ENCODE results near the gene GON4L.
"Not testable (repeated sequence)": the region's sequence is repeated elsewhere in the genome, so short reads cannot be mapped to it uniquely, and the experiment has no call there.

Gene GON4L

GRCh38 chr1:155872527-155872926 lies 15.5 kb upstream of the GON4L start:
- DNase-seq, result peak in 44 of 51 donors; percentile 5 to 91 (median 68)

DNA sequence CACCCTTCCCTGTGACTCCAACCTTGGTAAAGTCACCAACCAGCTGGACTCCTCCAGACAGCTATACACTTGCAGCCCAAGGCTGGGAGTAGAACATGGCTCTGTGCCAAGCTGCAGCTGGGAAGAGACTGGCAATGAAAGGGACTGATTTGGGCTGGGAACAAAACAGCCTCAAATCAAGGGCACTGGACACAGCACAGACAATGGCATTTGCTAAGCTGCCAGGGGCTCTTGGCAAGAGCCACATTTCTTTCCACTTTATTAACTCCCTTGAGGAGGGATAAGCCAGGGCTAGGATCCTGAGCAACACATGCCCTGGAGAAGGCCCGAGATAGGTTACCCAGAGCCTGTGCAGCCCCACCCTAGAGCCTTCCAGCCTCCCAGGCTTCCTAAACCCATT lies 14.4 kb upstream of the GON4L start:
- DNase-seq, result peak; percentile 16 to 96 (median 85)

- no peak for DNase-seq
Observed at GRCh38 chr1:155867766-155868165, 10.8 kb upstream of the GON4L start.

GRCh38 chr1:155864393-155864792 lies 7.4 kb upstream of the GON4L start:
- DNase-seq, result no peak

DNA sequence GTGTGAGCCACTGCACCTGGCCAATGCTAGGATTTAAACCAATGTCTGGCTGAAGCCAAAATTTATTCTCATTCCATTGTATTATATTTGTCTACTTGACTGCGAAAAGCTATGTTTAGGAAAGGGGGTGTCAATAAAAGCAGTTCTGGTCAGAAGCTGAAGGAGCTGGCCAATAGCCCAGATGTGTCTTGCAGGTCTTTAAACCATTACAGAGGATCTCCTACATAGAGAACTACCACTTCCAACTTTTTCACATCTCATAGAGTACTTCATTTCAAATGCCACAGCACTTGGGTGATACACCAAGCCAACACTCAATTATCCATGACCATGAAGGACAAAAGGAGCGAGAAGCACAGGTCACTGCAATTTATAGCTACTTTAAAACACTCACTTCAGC lies 4.9 kb upstream of the GON4L start:
- DNase-seq, result no peak

DNA sequence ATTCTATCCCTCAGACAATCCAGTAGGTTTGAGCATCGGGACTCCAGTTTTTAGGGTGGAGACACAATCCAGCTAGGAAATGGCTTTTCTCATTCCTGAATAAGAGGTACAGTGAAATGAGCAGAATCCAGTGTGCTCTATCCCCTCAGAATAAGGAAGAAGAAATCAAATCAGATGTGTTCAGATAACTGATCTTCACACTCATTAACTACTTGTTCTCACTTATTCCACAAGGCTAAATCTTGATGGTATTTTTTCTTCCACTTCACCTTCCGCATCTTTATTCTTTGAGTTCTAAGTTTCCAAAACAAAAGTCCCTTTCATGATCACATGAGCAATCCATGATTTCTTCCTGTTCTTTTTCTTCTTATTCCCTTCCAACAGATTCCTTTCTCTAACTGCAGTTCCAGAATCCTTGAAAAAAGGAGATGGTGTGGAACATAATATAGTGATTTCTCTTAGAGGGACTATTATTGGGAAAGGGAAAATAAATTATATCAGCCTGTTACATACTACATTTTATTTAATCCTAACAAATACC lies 4.0 kb upstream of the GON4L start:
- peak in 1 of 51 donors; percentile 78 for DNase-seq

- DNase-seq, result peak; percentile 72 to 97 (median 92)
Observed at GRCh38 chr1:155859881-155860871, 3.2 kb upstream of the GON4L start.

DNA sequence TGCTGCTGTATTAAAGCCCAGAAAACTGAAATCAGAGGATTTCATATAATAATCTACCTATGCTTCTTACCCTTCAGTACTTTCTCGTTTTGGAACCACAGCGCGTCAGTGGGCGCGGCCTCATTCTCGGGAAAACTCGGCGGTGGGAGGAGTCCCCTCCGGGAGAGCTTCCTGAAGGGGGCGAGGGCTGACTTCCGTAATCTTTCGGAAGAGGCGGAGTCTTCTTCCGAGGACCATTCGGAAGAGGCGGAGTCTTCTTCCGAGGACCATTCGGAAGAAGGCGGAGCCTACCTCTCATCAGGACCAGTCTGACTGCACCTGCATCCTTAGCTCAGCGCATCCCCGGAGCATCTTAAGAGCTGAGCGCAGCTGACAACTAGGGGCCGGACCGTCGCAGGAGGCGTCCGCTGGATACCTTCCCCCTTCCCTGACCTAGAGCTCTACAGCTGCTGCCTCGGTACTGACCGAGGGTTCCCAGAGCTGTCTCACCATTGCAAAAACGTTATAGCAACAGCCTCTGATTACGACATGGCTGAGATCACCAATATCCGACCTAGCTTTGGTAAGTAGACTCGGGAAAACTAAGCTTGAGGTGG lies 2.3 kb upstream of the GON4L start, which contains the start of gene SYT11:
Gene SYT11 (plus strand): TSS at position 334 of the 596 bp plus-strand sequence. CDS start 195 bp downstream, at position 529.
- DNase-seq, result peak; percentile 38 to 97 (median 91)

GRCh38 chr1:155858800-155859233 lies 1.8 kb upstream of the GON4L start:
- no peak for DNase-seq

GRCh38 chr1:155856257-155856974 lies 598 bp downstream of the GON4L start:
- DNase-seq, result no peak

GRCh38 chr1:155850345-155850744 lies 6.7 kb downstream of the GON4L start:
- no peak for DNase-seq

DNA sequence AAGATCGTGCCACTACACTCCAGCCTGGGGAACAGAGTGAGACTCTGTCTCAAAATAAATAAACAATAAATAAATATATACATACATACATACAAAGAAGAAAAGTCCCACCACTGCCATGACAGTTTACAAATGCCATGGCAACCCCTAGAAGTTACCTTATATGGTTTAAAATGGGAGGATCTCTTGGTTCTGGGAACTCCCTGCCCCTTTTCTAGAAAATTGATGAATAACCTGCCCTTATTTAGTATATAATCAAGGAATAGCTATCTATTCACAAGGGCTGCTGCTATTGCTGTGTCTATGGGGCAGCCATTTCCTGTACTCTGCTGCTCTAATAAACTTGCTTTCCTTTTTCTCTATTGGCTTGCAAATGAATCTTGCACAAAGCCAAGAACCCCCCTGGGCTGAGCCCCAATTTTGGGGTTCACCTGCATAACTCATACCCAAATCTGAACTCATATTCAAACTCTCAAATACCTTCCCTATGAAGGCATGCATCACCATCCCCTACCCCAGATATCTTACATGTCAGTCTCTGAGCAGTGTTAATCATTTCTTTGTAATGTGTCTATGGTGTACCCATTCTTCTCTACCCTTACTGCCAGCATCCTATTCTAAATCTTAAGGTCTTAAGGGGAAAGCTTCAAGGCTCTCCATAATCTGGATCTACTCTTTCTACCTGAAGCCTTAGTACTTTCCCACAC lies 9.0 kb downstream of the GON4L start:
- no peak for DNase-seq

- no peak for DNase-seq
Observed at GRCh38 chr1:155844860-155845421, 12.1 kb downstream of the GON4L start.

- DNase-seq, result no peak
Observed at GRCh38 chr1:155840386-155840785, 16.6 kb downstream of the GON4L start.

DNA sequence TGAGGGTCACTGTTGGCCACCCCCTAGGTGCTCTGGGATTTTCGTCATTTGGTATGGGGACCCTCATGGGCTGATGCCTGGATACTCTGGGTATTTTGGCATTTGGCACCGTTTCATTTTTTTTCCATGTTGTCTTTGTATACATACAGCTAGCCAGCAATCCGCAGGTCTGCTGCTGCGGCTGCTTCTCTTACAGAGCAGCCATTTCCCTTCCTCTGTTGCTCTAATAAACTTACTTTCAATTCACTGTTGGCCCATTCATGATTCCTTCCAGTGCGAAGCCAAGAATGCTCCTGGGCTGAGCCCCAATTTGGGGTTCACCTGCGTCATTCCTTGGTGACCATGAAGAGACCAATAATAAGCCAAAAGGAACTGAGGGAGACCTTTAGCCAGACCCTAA lies 21.5 kb downstream of the GON4L start:
- DNase-seq, result no peak

DNA sequence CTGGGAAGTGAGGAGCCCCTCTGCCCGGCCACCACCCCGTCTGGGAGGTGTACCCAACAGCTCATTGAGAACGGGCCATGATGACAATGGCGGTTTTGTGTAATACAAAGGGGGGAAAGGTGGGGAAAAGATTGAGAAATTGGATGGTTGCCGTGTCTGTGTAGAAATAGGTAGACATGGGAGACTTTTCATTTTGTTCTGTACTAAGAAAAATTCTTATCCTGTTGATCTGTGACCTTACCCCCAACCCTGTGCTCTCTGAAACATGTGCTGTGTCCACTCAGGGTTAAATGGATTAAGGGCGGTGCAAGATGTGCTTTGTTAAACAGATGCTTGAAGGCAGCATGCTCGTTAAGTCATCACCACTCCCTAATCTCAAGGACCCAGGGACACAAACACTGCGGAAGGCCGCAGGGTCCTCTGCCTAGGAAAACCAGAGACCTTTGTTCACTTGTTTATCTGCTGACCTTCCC lies 22.1 kb downstream of the GON4L start:
- DNase-seq, result not testable (repeated sequence)

DNA sequence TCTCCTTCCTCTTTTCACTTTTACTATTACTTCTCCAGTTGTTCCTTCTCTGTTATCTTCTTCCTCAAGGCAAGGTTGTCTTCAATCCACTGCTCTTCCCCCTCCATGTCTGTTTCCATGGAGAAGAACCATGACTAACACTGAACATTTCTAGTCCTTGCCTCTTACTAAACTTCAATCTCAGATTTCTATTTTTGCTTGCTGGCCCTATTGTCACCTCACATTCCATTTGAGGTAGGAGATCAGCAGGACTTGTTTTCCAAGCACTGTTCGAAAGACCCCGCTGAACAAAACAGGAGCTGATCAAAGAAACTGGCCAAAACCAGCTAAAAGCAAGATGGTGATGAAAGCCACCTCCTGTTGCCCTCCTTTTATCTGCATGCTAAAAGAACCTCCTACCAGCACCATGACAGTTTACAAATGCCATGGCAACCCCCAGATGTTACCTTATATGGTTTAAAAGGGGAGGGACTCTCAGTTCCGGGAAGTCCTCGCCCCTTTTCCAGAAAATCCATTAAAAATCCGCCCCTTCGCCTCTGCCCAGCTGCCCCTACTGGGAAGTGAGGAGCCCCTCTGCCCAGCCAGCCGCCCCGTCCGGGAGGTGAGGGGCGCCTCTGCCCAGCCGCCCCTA lies 22.6 kb downstream of the GON4L start:
- DNase-seq, result peak in 2 of 51 donors; percentile 1 to 52

- DNase-seq, result no peak
Observed at GRCh38 chr1:155833665-155834295, 23.2 kb downstream of the GON4L start.

DNA sequence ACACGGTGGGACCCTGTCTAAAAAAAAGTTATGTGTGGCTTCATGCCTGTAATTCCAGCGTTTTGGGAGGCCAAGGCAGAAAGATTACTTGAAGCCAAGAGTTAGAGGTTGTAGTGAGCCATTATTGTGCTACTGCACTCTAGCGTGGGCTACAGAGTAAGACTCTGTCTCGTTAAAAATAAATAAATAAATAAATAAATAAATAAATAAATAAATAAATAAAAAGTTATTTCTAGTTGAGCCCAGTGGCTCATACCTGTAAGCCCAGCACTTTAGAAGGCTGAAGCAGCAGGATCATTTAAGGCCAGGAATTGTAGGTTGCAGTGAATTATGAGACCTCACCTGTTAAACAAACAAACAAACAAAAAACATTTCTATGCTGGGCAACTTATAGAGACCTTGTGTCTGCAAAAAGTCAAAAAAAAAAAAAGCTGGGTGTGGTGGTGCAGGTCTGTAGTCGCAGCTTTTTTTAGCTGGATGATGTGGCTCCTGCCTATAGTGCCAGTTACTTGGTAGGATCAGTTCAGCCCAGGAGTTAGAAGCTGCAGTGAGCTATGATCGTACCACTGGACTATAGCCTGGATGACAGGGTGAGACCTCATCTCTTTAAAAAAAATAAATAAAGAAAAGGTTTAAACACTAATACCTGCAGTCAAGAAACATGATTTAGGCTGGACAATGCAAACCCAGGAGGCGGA lies 25.6 kb downstream of the GON4L start:
- no peak for DNase-seq
